HEK293T (cell line): ENCODE data around the gene CCDC40.

ENCODE experiments used
- CTCF ChIA-PET: fragments of 350-600 bp; formaldehyde crosslinking; extraction: SDS; loops from one replicate; lab custom pipeline; 2021; ENCODE audit warnings: antibody characterized with exemption, inconsistent platforms; lab: Yijun Ruan, JAX
- POLR2A ChIA-PET: fragments of 350-600 bp; formaldehyde crosslinking; extraction: SDS; loops from one replicate; lab custom pipeline; 2020; ENCODE audit warnings: antibody characterized with exemption, inconsistent platforms; lab: Yijun Ruan, JAX
- DNase-seq: peaks from one replicate; pipeline ENCODE4 v3.0.0; 2012; ENCODE audit warnings: mixed read lengths; ENCODE audit errors: extremely low spot score
- ARNT ChIP-seq: fragments of 450-650 bp; IDR thresholded peaks from 2 replicates; pipeline ENCODE4 v1.6.1; 2017; ENCODE audit warnings: mild to moderate bottlenecking
- BHLHE40 ChIP-seq: fragments of 450-650 bp; IDR thresholded peaks from 2 replicates; pipeline ENCODE4 v1.6.1; 2016; ENCODE audit warnings: mild to moderate bottlenecking, moderate library complexity, borderline replicate concordance
- CTBP1 ChIP-seq: fragments of 450-650 bp; IDR thresholded peaks from 2 replicates; pipeline ENCODE4 v1.6.1; 2016; ENCODE audit warnings: borderline replicate concordance
- ELF4 ChIP-seq: fragments of 450-650 bp; IDR thresholded peaks from 2 replicates; pipeline ENCODE4 v1.6.1; 2017; ENCODE audit warnings: antibody characterized with exemption
- FOXA1 ChIP-seq: fragments of 450-650 bp; IDR thresholded peaks from 2 replicates; pipeline ENCODE4 v1.6.1; 2016; ENCODE audit warnings: mild to moderate bottlenecking
- FOXK2 ChIP-seq: fragments of 450-650 bp; IDR thresholded peaks from 2 replicates; pipeline ENCODE4 v1.6.1; 2016; ENCODE audit warnings: mild to moderate bottlenecking
- FOXM1 ChIP-seq: fragments of 450-650 bp; IDR thresholded peaks from 2 replicates; pipeline ENCODE4 v1.6.1; 2017; ENCODE audit warnings: mild to moderate bottlenecking, borderline replicate concordance
- HDGF ChIP-seq: fragments of 450-650 bp; IDR thresholded peaks from 2 replicates; pipeline ENCODE4 v1.6.1; 2017; ENCODE audit warnings: antibody characterized with exemption, borderline replicate concordance
- L3MBTL2 ChIP-seq: fragments of 450-650 bp; conservative IDR thresholded peaks from 2 replicates; pipeline ENCODE4 v1.6.1; 2016; ENCODE audit warnings: mild to moderate bottlenecking
- LEF1 ChIP-seq: fragments of 450-650 bp; IDR thresholded peaks from 2 replicates; pipeline ENCODE4 v1.6.1; 2017; ENCODE audit warnings: mild to moderate bottlenecking, borderline replicate concordance
- NFRKB ChIP-seq: fragments of 450-650 bp; IDR thresholded peaks from 2 replicates; pipeline ENCODE4 v1.6.1; 2016; ENCODE audit warnings: mild to moderate bottlenecking, moderate library complexity
- PKNOX1 ChIP-seq: fragments of 450-650 bp; IDR thresholded peaks from 2 replicates; pipeline ENCODE4 v1.6.1; 2016
- SP1 ChIP-seq: fragments of 450-650 bp; IDR thresholded peaks from 2 replicates; pipeline ENCODE4 v1.6.1; 2017
- SUZ12 ChIP-seq: fragments of 450-650 bp; IDR thresholded peaks from 2 replicates; pipeline ENCODE4 v1.6.1; 2016; ENCODE audit warnings: mild to moderate bottlenecking
- TARDBP ChIP-seq: fragments of 450-650 bp; IDR thresholded peaks from 2 replicates; pipeline ENCODE4 v1.6.1; 2016
- ZNF384 ChIP-seq: fragments of 450-650 bp; IDR thresholded peaks from 2 replicates; pipeline ENCODE4 v1.6.1; 2016

The CCDC40 gene

GRCh38 chr17:80081596-80081995, 45.2 kb downstream of the CCDC40 start:
- ChIA-PET CTCF (interaction anchor here (0.6 to 2.1 kb wide), 3 partner anchors 11 to 21 kb away, joined by 6 to 9 read pairs (median 6); partner anchors contain the start of gene GAA), POLR2A (no interaction called here)
- no peak for DNase-seq
- no peak for TF ChIP-seq FOXM1
- no peak for TF ChIP-seq SP1
- no peak for TF ChIP-seq LEF1
- no peak for TF ChIP-seq PKNOX1
- no peak for TF ChIP-seq HDGF
- TF ChIP-seq FOXK2, result no peak
- TF ChIP-seq ARNT, result no peak
- no peak for TF ChIP-seq FOXA1
- no peak for TF ChIP-seq TARDBP
- TF ChIP-seq SUZ12, result no peak
- TF ChIP-seq L3MBTL2, result no peak
- no peak for TF ChIP-seq ELF4
- TF ChIP-seq BHLHE40, result no peak
- no peak for TF ChIP-seq ZNF384
- TF ChIP-seq CTBP1, result no peak
- no peak for TF ChIP-seq NFRKB

GRCh38 chr17:80082403-80083135, 46.1 kb downstream of the CCDC40 start:
- peak; percentile 87 for DNase-seq
- POLR2A ChIA-PET, result interaction anchor here (0.6 to 1.4 kb wide), 5 partner anchors 17 to 169 kb away, joined by 3 to 7 read pairs (median 3); partner anchors contain the start of genes EIF4A3 and GAA
- peak; percentile 72 for TF ChIP-seq L3MBTL2
- TF ChIP-seq SUZ12, result no peak

GRCh38 chr17:80083136-80083661, 46.8 kb downstream of the CCDC40 start:
- TF ChIP-seq NFRKB (no peak), FOXA1 (no peak), ARNT (no peak), SUZ12 (no peak)
- ChIA-PET CTCF (interaction anchor here (1.0 to 2.1 kb wide), 3 partner anchors 10 to 77 kb away, joined by 4 to 9 read pairs (median 6); partner anchors contain the start of gene GAA), POLR2A (interaction anchor here (0.7 to 1.4 kb wide), 4 partner anchors 17 to 89 kb away, joined by 3 to 7 read pairs (median 3); partner anchors contain the start of genes EIF4A3 and GAA)
- no peak for DNase-seq

More at GRCh38 chr17:80082403-80083135, 46.1 kb downstream of the CCDC40 start:
- CTCF ChIA-PET, result interaction anchor here (1.0 to 2.1 kb wide), 3 partner anchors 10 to 76 kb away, joined by 4 to 9 read pairs (median 6); partner anchors contain the start of gene GAA

- TF ChIP-seq NFRKB (no peak), BHLHE40 (no peak), SUZ12 (no peak), L3MBTL2 (no peak), FOXK2 (no peak), LEF1 (no peak), CTBP1 (no peak), SP1 (no peak), ELF4 (no peak), FOXM1 (no peak), PKNOX1 (no peak), FOXA1 (no peak), ARNT (no peak), HDGF (no peak), ZNF384 (no peak), TARDBP (no peak)
- ChIA-PET POLR2A (interaction anchor here (1.6 to 2.7 kb wide), 2 partner anchors 17 to 91 kb away, joined by 4 to 9 read pairs; partner anchors contain the start of gene GAA), CTCF (interaction anchor here (0.6 kb wide), 1 partner anchor 339 kb away, joined by 3 read pairs; no protein-coding TSS in a partner anchor)
- no peak for DNase-seq
Observed at GRCh38 chr17:80084773-80085172, 48.3 kb downstream of the CCDC40 start.

- TF ChIP-seq LEF1 (no peak), ELF4 (no peak), FOXK2 (no peak), NFRKB (no peak), SUZ12 (no peak), HDGF (no peak), ARNT (no peak)
- ChIA-PET CTCF (interaction anchor here (0.8 to 1.2 kb wide), 3 partner anchors 15 to 82 kb away, joined by 3 to 6 read pairs (median 4); partner anchors contain the start of gene GAA), POLR2A (interaction anchor here (1.6 to 2.7 kb wide), 2 partner anchors 15 to 92 kb away, joined by 4 to 9 read pairs; partner anchors contain the start of gene GAA)
- DNase-seq, result no peak
Observed at GRCh38 chr17:80086081-80086480, 49.6 kb downstream of the CCDC40 start.

GRCh38 chr17:80086616-80087015, 50.2 kb downstream of the CCDC40 start:
- POLR2A ChIA-PET, result interaction anchor here (1.3 to 2.7 kb wide), 2 partner anchors 15 kb away, joined by 6 to 9 read pairs; partner anchors contain the start of gene GAA

More at GRCh38 chr17:80086616-80087015, 50.2 kb downstream of the CCDC40 start:
- no peak for DNase-seq
- TF ChIP-seq ZNF384, result no peak
- no peak for TF ChIP-seq BHLHE40
- no peak for TF ChIP-seq LEF1
- TF ChIP-seq ELF4, result no peak
- no peak for TF ChIP-seq HDGF
- no peak for TF ChIP-seq NFRKB
- no peak for TF ChIP-seq ARNT
- no peak for TF ChIP-seq L3MBTL2
- TF ChIP-seq FOXK2, result no peak
- no peak for TF ChIP-seq SUZ12
- CTCF ChIA-PET, result interaction anchor here (0.5 to 1.2 kb wide), 4 partner anchors 15 to 169 kb away, joined by 3 to 6 read pairs (median 5); partner anchors contain the start of gene GAA
